ENCODE measurements around the gene ALG8.
"Not testable (repeated sequence)": the region's sequence is repeated elsewhere in the genome, so short reads cannot be mapped to it uniquely, and the experiment has no call there.

Gene ALG8

DNA sequence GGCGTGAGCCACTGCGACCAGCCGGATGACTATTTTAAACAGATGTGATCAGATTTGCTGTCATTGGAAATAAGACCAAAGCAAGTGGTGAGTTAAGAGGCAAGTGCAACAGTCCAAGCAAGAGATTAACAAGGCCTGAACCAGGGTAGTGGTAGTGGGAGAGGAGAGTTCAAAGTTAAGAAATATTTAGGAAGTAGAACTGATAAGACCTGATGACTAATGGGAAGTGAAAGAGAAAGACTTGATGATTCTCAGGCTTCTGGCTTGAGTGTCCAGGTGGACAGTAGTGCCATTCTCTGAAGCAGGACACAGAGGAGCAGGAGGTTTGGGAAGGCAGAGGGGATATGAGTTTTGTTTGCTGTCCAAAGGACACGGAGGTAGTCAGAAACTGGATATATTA, 67.0 kb downstream of the ALG8 start:
- no peak for DNase-seq (ENCODE audit: low read depth in 1 of 2, low spot score in 1 of 2)

DNA sequence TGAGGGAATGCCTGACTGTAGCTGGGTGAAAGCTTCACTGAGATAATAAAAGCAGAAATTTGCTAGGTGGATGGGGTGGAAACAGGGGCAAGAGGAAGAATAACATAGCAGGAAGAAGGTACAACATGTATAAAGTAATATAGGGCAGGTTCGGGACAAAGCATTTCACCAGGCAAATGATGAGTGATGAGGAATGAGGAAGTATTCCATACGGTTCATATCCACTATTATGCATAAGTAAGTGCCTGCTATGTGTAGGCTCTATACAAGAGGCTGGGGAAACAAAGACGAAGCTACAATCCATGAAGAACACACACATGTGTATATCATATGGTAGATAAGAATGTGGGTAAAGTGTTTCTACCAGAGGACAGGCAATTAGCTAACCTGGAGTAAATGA, 67.7 kb downstream of the ALG8 start:
- no peak for DNase-seq (ENCODE audit: low read depth in 1 of 2, low spot score in 1 of 2)

GRCh38 chr11:78070621-78071020, 68.8 kb downstream of the ALG8 start:
- DNase-seq (ENCODE audit: low read depth in 1 of 2, low spot score in 1 of 2) = no peak

GRCh38 chr11:78069465-78069864, 70.0 kb downstream of the ALG8 start:
- no peak for DNase-seq (ENCODE audit: low read depth in 1 of 2, low spot score in 1 of 2)

- no peak for DNase-seq (ENCODE audit: low read depth in 1 of 2, low spot score in 1 of 2)
Observed at GRCh38 chr11:78067704-78068103, 71.7 kb downstream of the ALG8 start.

DNA sequence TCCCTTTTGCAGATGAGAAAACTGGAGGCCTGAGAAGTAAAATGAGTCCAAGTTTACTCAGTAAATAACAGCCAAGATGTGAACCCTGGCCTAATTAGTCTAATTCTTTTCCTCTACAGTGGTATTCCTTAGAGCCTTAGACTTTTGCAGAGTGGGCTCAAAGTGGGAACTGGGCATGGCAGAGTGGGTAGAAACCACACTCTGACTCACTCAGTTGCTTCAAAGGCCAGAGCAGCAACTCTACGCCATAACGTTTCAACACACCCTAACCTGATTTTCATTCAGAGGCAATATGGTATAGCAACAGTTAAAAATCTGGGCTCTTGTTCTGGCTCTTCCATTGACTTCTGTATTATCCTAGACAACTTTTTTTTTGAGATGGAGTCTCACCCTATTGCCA, 73.0 kb downstream of the ALG8 start:
- DNase-seq (ENCODE audit: low read depth in 1 of 2, low spot score in 1 of 2) = no peak

DNA sequence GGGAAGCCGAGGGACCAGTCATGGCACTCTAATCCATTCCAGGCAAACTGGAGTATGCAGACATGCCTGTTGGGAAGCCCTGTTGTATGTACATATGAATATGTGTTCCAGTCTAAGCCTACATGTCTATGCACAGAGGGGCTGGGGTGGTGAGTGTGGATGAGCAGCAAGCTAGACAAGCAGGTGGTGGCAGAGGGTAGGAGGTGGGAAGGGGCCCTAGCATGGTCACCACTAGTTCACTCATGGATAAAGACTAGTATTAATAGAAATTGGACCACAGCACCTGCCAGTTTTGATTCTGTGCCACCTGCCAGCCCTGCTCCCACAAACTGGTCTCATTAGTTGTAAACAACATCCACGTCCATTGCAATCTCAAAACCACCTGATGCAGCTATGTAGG, 74.2 kb downstream of the ALG8 start:
- no peak for DNase-seq (ENCODE audit: low read depth in 1 of 2, low spot score in 1 of 2)

GRCh38 chr11:78063440-78064181, 75.8 kb downstream of the ALG8 start, which contains the start of gene THRSP:
Gene THRSP (plus strand): TSS chr11:78063861. CDS start chr11:78063882, 21 bp downstream.
- DNase-seq (ENCODE audit: low read depth in 1 of 2, low spot score in 1 of 2) = no peak

GRCh38 chr11:78062671-78063070, 76.8 kb downstream of the ALG8 start:
- DNase-seq (ENCODE audit: low read depth in 1 of 2, low spot score in 1 of 2) = no peak

- DNase-seq (ENCODE audit: low read depth in 1 of 2, low spot score in 1 of 2) = no peak
Observed at GRCh38 chr11:78061921-78062311, 77.5 kb downstream of the ALG8 start.

DNA sequence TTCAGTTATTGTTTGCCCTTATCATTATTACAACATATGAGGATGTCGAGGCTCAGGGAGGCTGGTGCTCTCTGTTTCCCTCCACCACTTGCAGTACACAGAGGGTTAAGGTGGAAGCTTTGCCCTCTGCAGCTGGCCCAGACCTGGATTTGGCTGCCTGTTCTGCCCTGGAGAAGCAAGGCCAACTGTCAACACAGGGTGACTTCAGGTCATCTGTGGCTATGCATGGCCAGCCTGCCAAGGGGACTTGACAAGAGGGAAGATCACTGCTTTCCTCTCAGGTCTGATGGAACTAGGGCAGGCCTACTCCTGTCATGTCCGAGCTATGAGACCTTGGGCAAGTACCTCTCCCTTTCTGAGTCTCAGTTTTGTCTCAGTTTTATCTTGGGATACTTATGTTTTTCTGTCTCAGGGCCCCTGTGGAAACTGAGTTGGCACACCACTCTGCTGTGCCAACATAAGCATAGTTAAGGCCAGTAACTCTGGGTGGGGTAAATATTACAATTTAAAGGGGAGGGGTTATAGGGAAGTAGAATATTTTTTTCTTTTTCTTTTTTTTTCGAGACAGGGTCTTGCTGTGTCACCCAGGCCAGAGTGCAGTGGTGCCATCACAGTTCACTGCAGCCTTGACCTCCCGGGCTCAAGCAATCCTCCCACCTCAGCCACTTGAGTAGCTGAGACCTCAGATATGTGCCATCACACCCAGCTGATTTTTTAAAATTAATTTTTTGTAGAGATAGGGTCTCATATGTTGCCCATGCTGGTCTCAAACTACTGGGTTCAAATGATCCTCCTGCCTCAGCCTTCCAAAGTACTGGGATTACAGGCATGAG, 78.1 kb downstream of the ALG8 start:
- no peak for DNase-seq (ENCODE audit: low read depth in 1 of 2, low spot score in 1 of 2)

- no peak for DNase-seq (ENCODE audit: low read depth in 1 of 2, low spot score in 1 of 2)
Observed at GRCh38 chr11:78060533-78060932, 78.9 kb downstream of the ALG8 start.

DNA sequence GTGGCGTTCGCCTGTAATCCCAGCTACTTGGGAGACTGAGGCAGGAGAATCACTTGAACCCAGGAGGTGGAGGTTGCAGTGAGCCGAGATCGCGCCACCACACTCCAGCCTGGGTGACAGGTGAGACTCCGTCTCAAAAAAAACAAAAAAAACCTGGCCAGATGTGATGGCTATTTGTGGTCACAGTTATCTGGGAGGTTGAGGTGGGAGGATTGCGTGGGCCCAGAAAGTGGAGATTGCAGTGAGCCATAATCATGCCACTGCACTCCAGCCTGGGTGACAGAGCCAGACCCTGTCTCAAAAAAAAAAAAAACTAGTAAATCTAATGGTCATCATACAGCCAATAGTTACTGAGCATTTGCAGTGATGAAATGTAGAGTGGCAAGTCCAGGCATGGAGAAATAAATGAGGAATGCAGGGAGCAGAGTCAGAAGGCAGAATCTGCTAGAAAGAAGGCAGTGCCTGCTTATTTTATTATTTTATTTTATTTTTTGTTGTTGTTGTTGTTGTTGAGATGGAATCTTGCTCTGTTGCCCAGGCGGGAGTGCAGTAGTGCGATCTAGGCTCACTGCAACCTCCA, 79.6 kb downstream of the ALG8 start:
- not testable (repeated sequence) for DNase-seq (ENCODE audit: low read depth in 1 of 2, low spot score in 1 of 2)

GRCh38 chr11:78057462-78058055, 81.9 kb downstream of the ALG8 start:
- DNase-seq (ENCODE audit: low read depth in 1 of 2, low spot score in 1 of 2) = no peak

- no peak for DNase-seq (ENCODE audit: low read depth in 1 of 2, low spot score in 1 of 2)
Observed at GRCh38 chr11:78056093-78056492, 83.3 kb downstream of the ALG8 start.

DNA sequence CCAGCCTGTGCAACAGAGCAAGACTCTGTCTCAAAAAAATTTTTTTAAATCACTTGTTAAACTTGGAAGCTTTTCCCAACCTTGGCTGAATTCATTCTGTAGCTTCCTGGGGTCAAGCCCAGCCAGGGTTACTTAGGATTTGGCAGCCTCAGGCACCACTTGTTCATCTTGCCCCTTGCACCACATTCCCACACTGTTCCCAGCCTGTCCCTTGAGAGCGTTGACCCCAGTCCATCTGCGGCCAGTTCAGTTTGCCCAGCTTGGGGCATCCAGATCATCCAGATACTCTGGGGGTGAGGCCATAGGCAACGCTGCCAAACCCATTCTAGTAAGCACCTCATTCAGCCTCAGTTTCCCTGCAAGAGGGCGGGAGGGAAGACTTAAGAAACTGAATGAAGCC, 84.5 kb downstream of the ALG8 start:
- no peak for DNase-seq (ENCODE audit: low read depth in 1 of 2, low spot score in 1 of 2)

DNA sequence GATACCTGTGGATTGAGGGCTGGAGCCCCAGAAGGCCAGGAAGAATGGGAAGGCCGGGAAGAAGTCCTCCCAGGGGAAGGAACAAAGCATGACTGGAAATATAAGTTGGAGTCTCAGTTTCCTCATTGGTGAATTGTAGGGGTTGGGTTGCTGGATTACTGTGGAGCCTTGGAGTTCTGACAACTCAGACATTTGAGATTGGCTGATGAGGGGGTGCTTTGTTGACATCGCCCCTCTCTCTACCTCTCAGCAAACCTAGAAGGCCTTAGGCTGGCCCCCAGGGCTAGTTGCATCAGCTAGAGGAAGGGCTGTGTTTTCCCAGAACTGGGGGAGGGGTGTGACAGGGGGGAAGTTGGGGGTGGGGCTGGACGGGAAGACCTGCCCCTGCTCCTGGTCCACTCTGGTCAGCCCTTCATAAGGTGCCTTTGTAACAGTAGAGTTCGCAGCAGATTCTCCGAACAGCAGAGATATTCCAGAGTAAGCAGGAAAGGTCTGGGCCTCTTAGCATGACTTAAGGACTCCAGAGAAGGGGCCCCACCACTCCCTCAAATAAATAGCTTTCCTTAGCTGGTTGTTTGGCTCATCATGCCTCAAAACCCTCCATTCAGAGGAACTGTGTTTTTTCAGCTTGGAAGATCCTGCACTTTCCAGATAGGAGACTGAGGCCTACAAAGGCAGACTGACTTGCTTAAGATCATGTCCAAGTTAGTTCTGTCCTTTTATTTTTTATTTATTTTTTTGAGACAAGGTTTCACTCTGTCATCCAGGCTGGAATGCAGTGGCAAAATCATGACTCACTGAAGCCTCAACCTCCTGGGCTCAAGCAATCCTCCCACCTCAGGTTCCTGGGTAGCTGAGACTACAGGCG, 88.2 kb downstream of the ALG8 start:
- DNase-seq (ENCODE audit: low read depth in 1 of 2, low spot score in 1 of 2) = no peak

Data from activated T-helper 1 cell treated with anti-CD3 and anti-CD28 coated beads, Interleukin-2, amount 50 U/mL, for 16 hours (primary cell).